Ishikawa (cell line): Measurements from ENCODE around the gene ANTXR1.

Source experiments
- CREB1 ChIP-seq: IDR thresholded peaks from 2 replicates; pipeline ENCODE4 v1.6.1; 2012; ENCODE audit warnings: low read depth
- FOXM1 ChIP-seq: IDR thresholded peaks from 2 replicates; pipeline ENCODE4 v1.6.1; 2012; ENCODE audit warnings: low read depth, borderline replicate concordance
- RAD21 ChIP-seq: IDR thresholded peaks from 2 replicates; pipeline ENCODE4 v1.6.1; 2012; ENCODE audit warnings: low read depth
- TAF1 ChIP-seq: IDR thresholded peaks from 2 replicates; pipeline ENCODE4 v1.6.1; 2012; ENCODE audit warnings: low read depth, mild to moderate bottlenecking
- TEAD4 ChIP-seq: IDR thresholded peaks from 2 replicates; pipeline ENCODE4 v1.6.1; 2012
- YY1 ChIP-seq: IDR thresholded peaks from 2 replicates; pipeline ENCODE4 v1.6.1; 2012; ENCODE audit warnings: low read depth
- ZBTB7A ChIP-seq: IDR thresholded peaks from 2 replicates; pipeline ENCODE4 v1.6.1; 2012; ENCODE audit warnings: low read depth
- TF ChIP-seq, protein P1 (sequence below): IDR thresholded peaks from 2 replicates; pipeline ENCODE4 v1.6.1; 2012
- TF ChIP-seq, protein P2 (sequence below): IDR thresholded peaks from 2 replicates; pipeline ENCODE4 v1.6.1; 2012

DNA sequence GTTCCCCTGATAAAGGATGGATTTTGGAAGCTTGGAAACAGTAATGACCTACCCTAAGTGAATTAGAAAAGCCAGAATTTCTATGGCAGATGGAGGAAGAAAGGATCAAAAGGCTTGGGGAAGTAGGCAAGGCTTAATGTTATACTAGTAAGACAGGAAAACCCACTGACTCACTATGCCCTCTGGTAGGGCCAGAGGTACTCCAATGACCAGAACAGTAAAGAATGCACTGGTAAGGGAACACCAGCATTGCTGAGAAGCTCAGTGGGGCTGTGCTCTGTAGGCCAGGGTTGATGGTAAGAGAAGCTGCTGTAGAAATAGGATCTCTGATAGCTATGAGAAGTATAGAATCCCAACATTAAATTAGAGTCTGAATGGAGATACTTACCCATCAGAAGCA is 247.7 kb downstream of the ANTXR1 start:
- TF ChIP-seq RAD21 (no peak), YY1 (no peak), TAF1 (no peak), TEAD4 (no peak), CREB1 (no peak), ZBTB7A (no peak), FOXM1 (no peak)
- TF ChIP-seq, protein P1, sequence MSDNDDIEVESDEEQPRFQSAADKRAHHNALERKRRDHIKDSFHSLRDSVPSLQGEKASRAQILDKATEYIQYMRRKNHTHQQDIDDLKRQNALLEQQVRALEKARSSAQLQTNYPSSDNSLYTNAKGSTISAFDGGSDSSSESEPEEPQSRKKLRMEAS = no peak
- TF ChIP-seq, protein P2, sequence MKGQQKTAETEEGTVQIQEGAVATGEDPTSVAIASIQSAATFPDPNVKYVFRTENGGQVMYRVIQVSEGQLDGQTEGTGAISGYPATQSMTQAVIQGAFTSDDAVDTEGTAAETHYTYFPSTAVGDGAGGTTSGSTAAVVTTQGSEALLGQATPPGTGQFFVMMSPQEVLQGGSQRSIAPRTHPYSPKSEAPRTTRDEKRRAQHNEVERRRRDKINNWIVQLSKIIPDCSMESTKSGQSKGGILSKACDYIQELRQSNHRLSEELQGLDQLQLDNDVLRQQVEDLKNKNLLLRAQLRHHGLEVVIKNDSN = no peak
